Common myeloid progenitor, CD34-positive (primary cell): ENCODE results near the gene GRK5.

ENCODE experiments used
- CTCF ChIA-PET: fragments of 350-600 bp; sonication (Branson Sonifier 250); formaldehyde crosslinking; loops from one replicate; lab custom pipeline; 2021; ENCODE audit warnings: antibody characterized with exemption; lab: Charles Lee
- POLR2A ChIA-PET: fragments of 350-600 bp; sonication (Branson Sonifier 250); formaldehyde crosslinking; loops from one replicate; lab custom pipeline; 2021; ENCODE audit warnings: antibody characterized with exemption; lab: Charles Lee
- DNase-seq, 3 donors: peaks; one replicate each; pipeline versions ENCODE4 v3.0.0 to v3.0.0-alpha.2; 2013
- H3K27ac ChIP-seq, 2 experiments: 1 replicate in 1 of 2; 2 replicates in 1 of 2; pipeline ENCODE4 v1.7.0; 2013; ENCODE audit warnings: inconsistent platforms in 2 of 2, low read length in 2 of 2, mild to moderate bottlenecking in 2 of 2, low read depth in 1 of 2, moderate library complexity in 1 of 2; ENCODE audit not compliant: severe bottlenecking in 2 of 2, insufficient read depth in 1 of 2, poor library complexity in 1 of 2
- H3K27me3 ChIP-seq, 5 experiments: replicated peaks in 2 of 5; 1 replicate in 3 of 5; 2 replicates in 2 of 5; pipeline versions ENCODE4 v1.6.1 to v1.7.0; 2013; ENCODE audit warnings: low read length in 4 of 5, mild to moderate bottlenecking in 2 of 5, moderate library complexity in 2 of 5, inconsistent platforms in 1 of 5; ENCODE audit not compliant: insufficient read depth in 5 of 5, control insufficient read depth in 4 of 5
- H3K36me3 ChIP-seq, 4 experiments: 1 replicate in 2 of 4; 2 replicates in 2 of 4; pipeline versions ENCODE4 v1.6.1 to v1.7.0; 2013; ENCODE audit warnings: low read length in 3 of 4, control low read depth in 1 of 4, mild to moderate bottlenecking in 1 of 4; ENCODE audit not compliant: control insufficient read depth in 4 of 4, insufficient read depth in 4 of 4
- H3K4me1 ChIP-seq, 4 experiments: 1 replicate in 3 of 4; 2 replicates in 1 of 4; pipeline versions ENCODE4 v1.6.1 to v1.7.1; 2013; ENCODE audit warnings: low read length in 3 of 4, mild to moderate bottlenecking in 3 of 4, control low read depth in 1 of 4, inconsistent platforms in 1 of 4, moderate library complexity in 1 of 4; ENCODE audit not compliant: control insufficient read depth in 4 of 4, insufficient read depth in 4 of 4; ENCODE audit errors: control extremely low read depth in 1 of 4
- H3K4me3 ChIP-seq, 7 experiments: 1 replicate in 4 of 7; 2 replicates in 3 of 7; pipeline versions ENCODE4 v1.5.1 to v1.7.0; 2013; ENCODE audit warnings: mild to moderate bottlenecking in 7 of 7, low read length in 6 of 7, moderate library complexity in 6 of 7, inconsistent platforms in 2 of 7, low read depth in 2 of 7, control low read depth in 1 of 7; ENCODE audit not compliant: insufficient read depth in 4 of 7, control insufficient read depth in 1 of 7; ENCODE audit errors: extremely low read depth in 1 of 7
- H3K9me3 ChIP-seq, 5 experiments: 1 replicate in 4 of 5; 2 replicates in 1 of 5; pipeline versions ENCODE4 v1.6.1 to v1.7.1; 2013; ENCODE audit warnings: low read length in 4 of 5, mild to moderate bottlenecking in 2 of 5, inconsistent platforms in 1 of 5, low read depth in 1 of 5, moderate library complexity in 1 of 5; ENCODE audit not compliant: control insufficient read depth in 4 of 5, insufficient read depth in 2 of 5; ENCODE audit errors: control extremely low read depth in 1 of 5
- WGBS: methylation state at CpG from one replicate; pipeline ENCODE4 v1.1.5; 2013; ENCODE audit not compliant: insufficient coverage; 5-methylcytosine and 5-hydroxymethylcytosine counted together

The GRK5 gene

GRCh38 chr10:119306986-119307392 is 99.6 kb downstream of the GRK5 start:
- peaks cover 2 to 40% (median 33%) of the 10 kb centered on the region in 4 experiments for H3K4me1 ChIP-seq
- H3K4me3 ChIP-seq = peak overlapping the region in 1 of 7 experiments; percentile 26
- H3K36me3 ChIP-seq = no peaks in the 10 kb centered on the region
- WGBS = 97% methylated on average over 3 of the region's 4 CpGs
- no peaks in the 10 kb centered on the region for H3K9me3 ChIP-seq
- H3K27me3 ChIP-seq = peaks cover 0 to 77% (median 30%) of the 10 kb centered on the region in 5 experiments
- no peak overlapping the region for H3K27ac ChIP-seq
- ChIA-PET POLR2A (no interaction called here), CTCF (interaction anchor here (0.7 to 2.5 kb wide), 7 partner anchors 16 to 111 kb away, joined by 3 to 8 read pairs (median 5); no protein-coding TSS in a partner anchor)
- no peak for DNase-seq

GRCh38 chr10:119308089-119308488 is 100.7 kb downstream of the GRK5 start:
- Histone ChIP-seq H3K4me3 (no peak overlapping the region), H3K27me3 (peaks cover 0 to 80% (median 34%) of the 10 kb centered on the region in 5 experiments), H3K4me1 (peaks cover 2 to 40% (median 29%) of the 10 kb centered on the region in 4 experiments), H3K27ac (no peak overlapping the region), H3K9me3 (no peaks in the 10 kb centered on the region), H3K36me3 (no peaks in the 10 kb centered on the region)
- no peak for DNase-seq
- ChIA-PET POLR2A (no interaction called here), CTCF (interaction anchor here (0.9 to 2.5 kb wide), 4 partner anchors 17 to 83 kb away, joined by 3 to 8 read pairs (median 5); no protein-coding TSS in a partner anchor)
- WGBS = 92% methylated on average over 12 of the region's 12 CpGs

GRCh38 chr10:119308551-119309422 is 101.4 kb downstream of the GRK5 start:
- 94% methylated on average over 22 of the region's 24 CpGs for WGBS

GRCh38 chr10:119309423-119309770 is 102.0 kb downstream of the GRK5 start:
- 95% methylated on average over 2 of the region's 2 CpGs for WGBS
- POLR2A ChIA-PET = interaction anchor here (0.6 kb wide), 1 partner anchor 181 kb away, joined by 3 read pairs; no protein-coding TSS in a partner anchor
- no peaks in the 10 kb centered on the region for H3K36me3 ChIP-seq
- peaks cover 0 to 72% (median 35%) of the 10 kb centered on the region in 5 experiments for H3K27me3 ChIP-seq
- H3K27ac ChIP-seq = no peak overlapping the region
- no peak for DNase-seq
- no peak overlapping the region for H3K4me3 ChIP-seq
- no peaks in the 10 kb centered on the region for H3K9me3 ChIP-seq
- CTCF ChIA-PET = interaction anchor here (1.2 to 2.2 kb wide), 5 partner anchors 41 to 110 kb away, joined by 3 to 8 read pairs (median 4); partner anchors contain the start of gene GRK5
- peaks cover 2 to 46% (median 40%) of the 10 kb centered on the region in 4 experiments for H3K4me1 ChIP-seq

More at GRCh38 chr10:119308551-119309422, 101.4 kb downstream of the GRK5 start:
- H3K4me1 ChIP-seq = peaks cover 2 to 45% (median 35%) of the 10 kb centered on the region in 4 experiments
- no peaks in the 10 kb centered on the region for H3K36me3 ChIP-seq
- no peak for DNase-seq
- POLR2A ChIA-PET = no interaction called here
- CTCF ChIA-PET = interaction anchor here (0.9 to 2.2 kb wide), 6 partner anchors 34 to 109 kb away, joined by 3 to 8 read pairs (median 4); partner anchors contain the start of gene GRK5
- peaks cover 0 to 76% (median 33%) of the 10 kb centered on the region in 5 experiments for H3K27me3 ChIP-seq
- no peaks in the 10 kb centered on the region for H3K9me3 ChIP-seq
- H3K27ac ChIP-seq = no peak overlapping the region
- no peak overlapping the region for H3K4me3 ChIP-seq

GRCh38 chr10:119310806-119311205 is 103.4 kb downstream of the GRK5 start:
- Histone ChIP-seq H3K4me3 (no peak overlapping the region), H3K27ac (no peak overlapping the region), H3K9me3 (no peaks in the 10 kb centered on the region), H3K36me3 (no peaks in the 10 kb centered on the region), H3K27me3 (peaks cover 0 to 80% (median 36%) of the 10 kb centered on the region in 5 experiments), H3K4me1 (peaks cover 2 to 38% (median 28%) of the 10 kb centered on the region in 4 experiments)
- POLR2A ChIA-PET = interaction anchor here (0.6 kb wide), 1 partner anchor 371 kb away, joined by 4 read pairs; no protein-coding TSS in a partner anchor
- DNase-seq = no peak
- 100% methylated on average over 2 of the region's 4 CpGs for WGBS
- CTCF ChIA-PET = interaction anchor here (1.3 to 2.2 kb wide), 4 partner anchors 9 to 112 kb away, joined by 3 to 7 read pairs (median 4); no protein-coding TSS in a partner anchor

- CTCF ChIA-PET = interaction anchor here (1.1 to 2.2 kb wide), 4 partner anchors 9 to 106 kb away, joined by 3 to 7 read pairs (median 5); partner anchors contain the start of gene GRK5
- 94% methylated on average over 5 of the region's 5 CpGs for WGBS
- no peak overlapping the region for H3K4me3 ChIP-seq
- H3K4me1 ChIP-seq = peaks cover 0 to 24% (median 16%) of the 10 kb centered on the region in 4 experiments
- no peaks in the 10 kb centered on the region for H3K36me3 ChIP-seq
- no peak for DNase-seq
- POLR2A ChIA-PET = no interaction called here
- H3K27me3 ChIP-seq = peaks cover 0 to 88% (median 47%) of the 10 kb centered on the region in 5 experiments
- H3K27ac ChIP-seq = no peak overlapping the region
- H3K9me3 ChIP-seq = peaks cover 0 to 3% (median 0%) of the 10 kb centered on the region in 5 experiments
These were observed 104.9 kb downstream of the GRK5 start for GRCh38 chr10:119312241-119312640.
